DMS114 treated with DMSO at 0.1 percent for 48 hours (cell line): ENCODE results near the gene MMD.
"Not testable (repeated sequence)": the region's sequence is repeated elsewhere in the genome, so short reads cannot be mapped to it uniquely, and the experiment has no call there.

Source experiments
- DNase-seq: peaks from one replicate; lab custom pipeline; 2025; ENCODE audit not compliant: unreplicated experiment; lab: John Stamatoyannopoulos, UW

The MMD gene, protein sequence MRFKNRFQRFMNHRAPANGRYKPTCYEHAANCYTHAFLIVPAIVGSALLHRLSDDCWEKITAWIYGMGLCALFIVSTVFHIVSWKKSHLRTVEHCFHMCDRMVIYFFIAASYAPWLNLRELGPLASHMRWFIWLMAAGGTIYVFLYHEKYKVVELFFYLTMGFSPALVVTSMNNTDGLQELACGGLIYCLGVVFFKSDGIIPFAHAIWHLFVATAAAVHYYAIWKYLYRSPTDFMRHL

DNA sequence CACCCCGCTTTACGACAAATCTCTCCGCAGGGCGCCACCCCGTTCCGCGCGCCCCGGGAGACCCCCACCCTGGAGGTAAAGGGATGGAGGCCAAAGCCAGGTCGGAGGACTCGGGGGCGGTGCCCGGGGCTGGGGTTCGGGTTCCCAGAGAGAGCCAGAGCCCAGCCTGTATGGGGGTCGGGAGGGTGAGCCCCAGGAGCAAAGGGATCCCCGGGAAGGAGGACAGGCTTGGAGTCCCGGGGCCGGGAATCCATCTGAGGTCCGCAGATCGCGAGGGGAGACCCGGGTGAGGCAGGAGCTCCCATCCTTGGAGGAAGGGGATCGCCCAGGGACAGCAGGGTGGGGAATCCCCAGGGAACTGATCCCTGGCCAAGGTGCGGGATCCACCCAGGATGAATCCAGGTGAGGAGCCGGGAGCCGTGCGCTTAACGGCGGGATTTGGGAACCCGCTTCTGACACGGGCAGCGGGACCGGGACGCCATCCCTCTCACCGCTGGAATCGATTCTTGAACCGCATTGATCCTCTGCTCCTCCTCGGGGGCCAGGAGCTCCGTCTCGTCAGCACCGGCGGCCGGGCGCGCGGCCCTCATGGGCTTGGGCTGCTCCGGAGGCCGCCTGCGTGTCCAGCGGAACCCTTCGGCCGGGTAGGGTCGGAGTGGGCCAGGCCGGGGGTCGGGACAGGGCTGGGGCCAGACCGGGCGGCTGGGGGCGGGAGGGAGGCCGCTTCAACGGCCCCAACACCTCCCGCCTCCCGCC lies at the start of gene MMD:
TSS of gene MMD (minus strand) at position 657 of the 756 bp plus-strand sequence. CDS start at position 517, 140 bp downstream.
- no peak for DNase-seq

DNA sequence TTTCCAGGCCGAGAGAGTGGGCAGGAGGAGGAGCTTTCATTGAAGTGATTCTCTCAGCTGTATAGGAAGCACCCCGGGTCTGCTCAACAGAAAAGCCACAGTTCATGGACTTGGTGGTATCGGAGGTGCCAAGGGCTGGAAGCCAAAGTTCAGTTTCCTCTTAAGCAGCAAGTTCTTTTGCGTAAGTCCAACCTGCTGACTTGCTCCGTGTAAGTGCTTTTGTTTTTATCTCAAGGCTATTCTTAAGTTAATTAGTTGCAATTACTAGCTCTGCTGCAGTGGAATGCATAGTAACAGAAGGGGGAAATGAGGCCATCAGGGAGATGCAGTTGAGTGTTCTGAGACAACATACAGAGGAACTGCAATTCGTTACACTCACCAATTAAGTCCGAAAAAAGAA lies 45.0 kb upstream of the MMD start:
- no peak for DNase-seq

DNA sequence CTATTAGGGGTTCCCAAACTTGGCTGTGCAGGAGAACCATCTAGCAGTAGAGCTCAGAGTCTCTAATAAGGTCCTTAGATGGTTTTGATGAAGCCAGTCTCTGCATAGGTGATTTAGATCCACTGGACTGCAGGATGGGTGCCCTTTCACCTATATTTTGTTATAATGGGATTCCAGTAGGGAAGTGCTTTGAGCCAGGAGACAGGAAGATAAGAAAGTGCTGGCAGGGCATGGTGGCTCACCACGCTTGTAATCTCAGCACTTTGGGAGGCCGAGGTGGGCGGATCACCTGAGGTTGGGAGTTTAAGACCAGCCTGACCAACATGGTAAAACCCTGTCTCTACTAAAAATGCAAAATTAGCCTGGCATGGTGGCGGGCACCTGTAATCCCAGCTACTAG lies 44.1 kb upstream of the MMD start:
- not testable (repeated sequence) for DNase-seq

DNA sequence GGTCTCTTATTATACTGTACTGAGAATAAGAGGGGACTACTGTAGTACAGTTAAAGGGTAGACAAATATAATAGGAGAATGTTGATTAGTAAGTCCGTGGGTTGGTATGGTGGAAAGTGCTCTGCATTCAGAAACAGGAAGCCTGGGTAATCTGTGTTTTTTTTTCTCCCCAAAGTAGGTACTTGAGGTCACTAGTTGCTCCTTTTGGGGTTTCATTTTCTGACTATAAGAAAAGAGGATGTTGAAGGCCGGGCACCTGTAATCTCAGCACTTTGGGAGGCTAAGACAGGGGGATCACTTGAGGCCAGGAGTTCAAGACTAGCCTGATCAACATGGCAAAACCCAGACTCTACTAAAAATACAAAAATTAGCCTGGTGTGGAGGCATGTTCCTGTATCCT lies 42.0 kb upstream of the MMD start:
- no peak for DNase-seq

DNA sequence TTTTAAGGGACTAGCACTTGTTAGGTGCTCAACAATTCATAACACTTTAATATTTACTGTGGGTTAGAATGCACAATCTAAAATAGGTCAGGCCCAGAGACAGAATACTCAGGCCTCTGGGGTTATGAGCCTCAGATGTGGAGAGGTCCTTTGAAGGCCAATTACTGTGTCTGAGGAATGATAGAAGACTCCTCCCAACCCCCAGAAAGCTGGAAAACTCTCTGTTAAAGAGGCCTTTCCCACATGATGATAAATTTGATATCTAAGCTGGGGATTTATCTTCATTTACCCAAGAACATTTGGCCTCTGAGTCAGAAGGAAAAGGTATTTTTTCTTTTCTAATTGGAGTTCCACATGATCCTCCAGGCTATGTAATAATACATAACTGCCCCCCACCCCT lies 41.1 kb upstream of the MMD start:
- no peak for DNase-seq

DNA sequence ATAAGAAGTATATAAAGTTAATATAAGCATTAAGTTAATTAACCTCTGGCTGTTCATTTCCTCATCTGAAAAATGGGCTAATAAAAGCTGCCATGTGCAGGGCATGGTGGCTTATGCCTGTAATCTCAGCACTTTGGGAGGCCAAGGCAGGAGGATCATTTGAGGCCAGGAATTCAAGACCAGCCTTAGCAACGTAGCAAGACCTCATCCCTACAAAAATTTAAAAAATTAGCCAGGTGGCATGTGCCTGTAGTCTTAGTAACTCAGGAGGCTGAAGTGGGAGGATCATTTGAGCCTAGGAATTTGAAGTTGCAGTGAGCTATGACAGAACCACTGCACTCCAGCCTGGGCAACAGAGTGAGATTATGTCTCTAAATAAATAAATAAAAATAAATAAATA lies 40.6 kb upstream of the MMD start:
- DNase-seq, result no peak

DNA sequence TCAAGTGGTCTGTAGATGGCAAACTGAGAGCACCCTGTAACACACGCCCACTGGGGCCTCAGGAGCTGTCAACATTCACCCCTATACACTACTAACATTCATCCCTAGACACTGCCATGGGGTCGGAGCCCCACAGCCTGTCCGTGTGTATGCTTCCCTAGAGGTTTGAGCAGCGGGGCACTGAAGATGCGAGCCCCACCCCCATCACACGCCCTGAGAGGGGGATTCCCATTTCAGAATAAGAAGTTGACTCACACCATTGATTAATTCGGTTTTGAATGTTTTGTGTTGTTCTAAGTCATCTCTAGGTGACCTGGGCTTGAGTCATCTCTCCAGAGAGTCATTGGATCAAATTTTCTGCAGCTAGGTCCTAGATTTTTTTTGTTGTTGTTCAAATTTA lies 37.3 kb upstream of the MMD start:
- DNase-seq, result no peak

DNA sequence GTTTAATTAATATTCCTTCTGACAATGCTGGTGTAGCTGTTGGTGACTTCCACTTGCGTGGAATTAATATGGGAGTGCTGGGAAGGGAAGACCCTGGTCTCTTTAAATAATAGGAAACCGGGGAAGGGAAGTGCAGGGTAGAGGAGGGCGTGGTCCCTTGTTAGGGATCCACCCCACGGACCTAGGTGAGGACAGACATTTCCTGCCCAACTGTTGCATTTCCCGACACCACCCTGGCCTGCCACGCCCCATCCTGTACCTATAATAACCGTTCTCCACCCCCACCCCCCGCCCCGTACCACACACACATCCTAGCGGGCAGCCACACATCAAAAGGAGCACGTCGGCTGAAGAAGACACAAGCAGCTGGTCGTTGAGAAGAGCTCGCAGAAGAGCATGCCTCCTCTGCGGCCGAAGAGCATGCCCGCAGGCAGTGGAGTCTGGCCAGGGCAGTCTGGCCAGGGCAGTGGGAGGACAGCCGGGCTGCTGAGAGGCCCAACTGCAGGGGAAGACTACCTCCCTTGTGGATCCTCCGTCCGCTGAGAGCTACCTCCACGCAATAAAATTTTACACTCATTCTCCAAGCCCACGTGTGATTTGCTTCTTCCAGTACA lies 36.8 kb upstream of the MMD start:
- no peak for DNase-seq

DNA sequence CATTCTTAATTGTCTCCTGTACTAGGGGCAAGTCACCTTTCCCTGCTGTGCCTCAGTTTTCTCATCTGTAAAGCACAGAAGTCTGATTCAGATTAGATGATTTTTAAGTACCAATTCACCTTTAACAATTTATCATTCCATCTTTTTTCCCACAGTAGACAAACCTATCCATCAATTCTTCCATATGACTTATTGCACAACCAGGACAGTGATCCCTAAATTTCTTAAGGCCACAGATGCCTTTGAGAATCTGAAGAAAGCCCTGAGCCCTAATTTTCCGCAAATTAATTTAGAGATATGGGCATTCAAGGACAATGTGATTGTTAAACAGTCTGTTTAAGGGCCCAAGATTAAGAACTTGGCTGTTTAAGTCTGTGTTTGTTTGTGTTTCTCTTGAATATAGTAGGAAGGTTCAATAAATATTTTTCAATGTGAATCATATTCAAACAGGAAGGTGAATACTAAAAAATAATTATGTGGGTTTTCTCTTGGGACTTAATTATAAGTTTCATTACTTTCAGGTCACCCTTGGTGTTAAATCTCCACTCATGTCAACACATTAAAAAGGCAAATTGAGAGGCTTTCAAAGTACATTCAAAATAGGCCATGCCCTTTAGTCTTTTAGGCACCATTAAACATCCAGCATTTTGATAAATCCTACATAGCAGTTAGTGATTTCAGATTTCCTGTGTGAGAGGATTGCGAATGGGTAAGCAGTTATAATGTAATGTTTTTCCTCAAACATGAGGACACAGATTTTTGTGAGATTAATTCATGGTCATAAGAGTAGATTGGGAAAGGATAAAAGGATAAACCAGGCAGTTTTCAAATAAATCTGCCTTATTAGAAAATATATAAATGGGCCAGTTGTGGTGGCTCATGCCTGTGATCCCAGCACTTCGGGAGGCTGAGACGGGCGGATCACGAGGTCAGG lies 34.9 kb upstream of the MMD start:
- no peak for DNase-seq

DNA sequence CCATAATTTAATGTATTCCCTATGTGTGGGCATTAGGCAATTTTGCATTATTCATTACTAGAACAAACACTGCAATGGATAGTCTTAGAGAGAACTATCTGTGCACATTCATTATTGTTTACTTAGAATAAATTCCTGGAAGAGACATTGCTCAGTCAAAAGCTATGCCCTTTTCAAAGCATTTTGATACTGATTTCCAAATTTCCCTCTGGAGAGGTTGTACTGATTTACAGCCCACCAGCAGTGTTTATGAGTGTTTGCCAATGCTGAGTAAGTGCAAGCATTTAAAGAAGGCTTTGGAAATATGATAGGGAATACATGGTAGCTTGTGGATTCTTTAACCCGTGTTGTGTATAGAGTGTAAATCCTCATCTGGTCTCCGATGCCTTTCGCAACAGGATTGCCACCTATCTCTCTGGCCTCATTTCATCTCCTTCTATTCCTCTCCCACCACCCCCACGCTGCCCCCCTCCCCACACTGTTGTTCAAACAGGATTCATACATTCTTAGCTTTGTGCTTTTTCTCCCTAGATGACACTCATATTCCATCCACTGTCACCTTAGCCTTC lies 33.4 kb upstream of the MMD start:
- no peak for DNase-seq

DNA sequence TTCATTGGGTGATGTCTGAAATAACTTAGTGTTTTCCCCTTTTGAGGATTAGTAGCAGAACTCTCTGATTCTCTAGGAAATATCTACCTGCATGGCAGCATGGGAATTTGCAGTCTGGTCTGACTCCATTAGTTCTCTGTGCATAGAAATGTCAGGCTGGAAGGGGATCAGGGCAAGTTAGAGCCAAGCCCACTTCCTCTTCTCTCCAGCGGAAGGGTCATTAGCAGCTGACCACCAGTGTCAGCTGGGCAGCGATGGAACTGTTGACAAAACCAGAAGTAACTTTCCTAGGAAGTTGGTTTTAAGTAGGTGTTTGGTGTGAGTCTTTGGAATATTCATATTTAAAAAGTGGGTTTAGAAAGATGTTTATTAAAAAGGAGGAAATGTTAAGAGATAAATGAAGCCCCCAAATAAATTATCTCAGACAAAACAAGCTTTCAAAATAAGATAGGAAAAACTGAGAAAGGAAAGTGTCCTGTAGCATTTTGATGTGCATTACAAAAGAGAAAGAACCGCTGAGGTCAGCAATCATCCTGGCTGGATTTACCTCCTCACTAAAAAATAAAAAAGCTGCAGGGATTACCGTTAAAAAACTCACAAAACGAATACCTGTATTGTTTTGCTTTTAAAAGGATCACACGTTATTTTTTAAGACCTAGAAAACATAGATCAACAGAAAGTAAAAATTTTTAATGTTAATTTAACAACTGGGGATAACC lies 32.4 kb upstream of the MMD start:
- DNase-seq, result no peak

DNA sequence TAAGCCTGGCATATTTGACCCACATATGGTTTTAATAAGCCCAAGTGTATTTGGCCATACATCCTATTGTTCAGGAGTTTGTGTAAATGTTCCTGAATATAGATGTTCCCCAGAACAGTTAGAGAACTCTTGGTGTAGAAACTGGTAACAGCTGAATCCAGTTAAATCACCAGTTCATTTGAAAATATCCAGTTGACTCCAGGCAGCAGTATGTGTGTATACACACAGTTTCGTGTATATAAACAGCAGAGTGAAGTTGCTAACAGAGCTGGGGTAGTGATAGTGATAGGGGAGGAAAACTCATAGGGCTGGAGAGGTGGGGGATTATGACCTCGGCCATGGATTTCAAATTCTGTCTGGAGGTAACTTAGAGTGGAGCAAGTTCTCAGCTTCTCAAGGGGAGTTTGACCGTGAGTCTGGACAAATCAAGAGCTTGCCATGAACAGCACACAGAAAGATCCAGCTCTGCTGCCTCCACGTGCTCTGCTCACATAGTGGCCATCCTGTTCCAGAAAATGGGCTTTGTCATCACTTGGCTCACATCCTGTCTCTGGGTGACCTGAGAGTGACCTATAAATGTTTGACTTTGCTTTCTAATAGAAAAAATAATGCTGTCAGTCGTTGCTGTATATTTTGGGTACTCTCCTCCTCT lies 30.6 kb upstream of the MMD start:
- no peak for DNase-seq

DNA sequence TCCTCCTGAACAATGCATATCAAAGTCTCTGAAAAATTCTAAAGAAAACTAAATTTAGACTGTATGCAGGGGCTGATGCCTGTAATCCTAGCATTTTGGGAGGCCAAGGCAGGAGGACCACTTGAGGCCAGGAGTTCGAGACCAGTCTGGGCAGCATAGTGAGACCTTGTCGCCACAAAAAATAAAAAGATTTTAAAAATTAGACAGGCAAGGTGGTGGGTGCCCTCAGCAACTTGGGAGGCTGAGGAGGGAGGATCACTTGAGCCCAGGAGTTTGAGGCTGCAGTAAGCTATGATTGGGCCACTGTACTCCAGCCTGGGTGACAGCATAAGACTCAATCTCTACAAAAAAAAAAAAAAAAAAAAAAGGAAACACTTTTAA lies 30.1 kb upstream of the MMD start:
- no peak for DNase-seq

DNA sequence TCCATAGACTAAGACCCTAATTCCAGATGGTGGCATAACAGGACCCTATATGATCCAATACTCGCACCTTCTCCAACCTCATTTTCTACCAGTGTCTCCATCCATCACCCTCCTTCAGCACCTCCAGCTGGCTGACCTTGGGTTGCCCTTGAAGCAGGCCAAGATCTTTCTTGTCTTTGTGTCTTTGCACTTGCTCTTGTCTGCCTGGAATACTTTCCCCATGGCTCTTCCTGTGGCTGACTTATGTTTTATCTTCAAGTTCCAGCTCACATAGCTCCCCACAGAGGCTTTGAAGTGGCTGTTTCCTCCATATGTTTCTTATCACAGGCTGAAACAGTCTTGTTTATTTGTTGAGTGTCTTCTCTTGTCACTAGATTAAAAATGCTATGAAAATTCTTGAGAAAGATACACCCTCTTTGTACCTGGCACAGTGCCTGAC lies 29.6 kb upstream of the MMD start:
- DNase-seq, result no peak

DNA sequence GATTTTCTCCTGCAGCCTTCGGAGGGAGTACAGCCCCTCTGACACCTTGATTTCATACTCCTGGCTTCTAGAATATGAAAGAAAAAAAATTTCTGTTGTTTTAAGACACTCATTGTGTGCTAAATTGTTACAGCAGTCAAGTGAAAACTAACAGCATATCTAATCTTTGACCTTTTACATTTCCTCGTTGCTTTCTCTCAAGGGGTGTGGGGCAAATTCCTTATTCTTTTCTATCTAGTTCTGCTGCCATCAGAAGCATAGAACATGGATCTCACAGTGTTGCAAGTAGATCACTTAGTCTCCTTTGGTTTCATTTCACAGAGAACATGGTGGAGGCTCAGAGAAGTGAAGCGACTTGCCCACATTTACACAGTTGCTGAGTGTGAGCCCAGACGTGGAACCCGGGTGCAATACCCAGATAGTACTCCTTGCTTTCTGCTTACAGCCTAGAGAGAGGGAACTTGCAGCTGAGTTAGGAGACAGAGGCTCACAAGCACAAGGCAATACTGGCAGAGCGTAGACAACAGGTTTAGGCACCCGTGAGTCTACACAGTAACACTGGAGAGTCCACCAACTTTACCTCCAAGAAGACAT lies 28.7 kb upstream of the MMD start:
- DNase-seq, result no peak

DNA sequence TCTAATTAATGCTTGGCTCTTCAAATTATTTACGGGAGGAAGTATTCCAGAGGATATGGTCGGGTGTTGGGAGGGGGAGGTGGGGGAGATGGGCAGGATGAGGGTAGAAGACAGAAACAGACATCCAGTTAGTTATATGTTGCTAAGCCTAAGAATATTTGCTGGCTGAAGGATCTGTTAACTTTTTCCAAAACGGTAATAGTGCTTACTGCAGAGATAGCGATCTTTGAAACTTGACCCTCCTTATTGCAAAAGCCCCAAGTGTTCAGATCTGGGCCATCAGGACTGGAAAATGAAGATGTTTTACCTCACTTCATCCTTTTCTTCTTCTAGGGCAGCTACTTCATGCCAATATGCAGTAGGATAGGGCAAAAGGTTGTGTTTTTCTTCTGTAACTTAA lies 27.0 kb upstream of the MMD start:
- DNase-seq, result no peak

DNA sequence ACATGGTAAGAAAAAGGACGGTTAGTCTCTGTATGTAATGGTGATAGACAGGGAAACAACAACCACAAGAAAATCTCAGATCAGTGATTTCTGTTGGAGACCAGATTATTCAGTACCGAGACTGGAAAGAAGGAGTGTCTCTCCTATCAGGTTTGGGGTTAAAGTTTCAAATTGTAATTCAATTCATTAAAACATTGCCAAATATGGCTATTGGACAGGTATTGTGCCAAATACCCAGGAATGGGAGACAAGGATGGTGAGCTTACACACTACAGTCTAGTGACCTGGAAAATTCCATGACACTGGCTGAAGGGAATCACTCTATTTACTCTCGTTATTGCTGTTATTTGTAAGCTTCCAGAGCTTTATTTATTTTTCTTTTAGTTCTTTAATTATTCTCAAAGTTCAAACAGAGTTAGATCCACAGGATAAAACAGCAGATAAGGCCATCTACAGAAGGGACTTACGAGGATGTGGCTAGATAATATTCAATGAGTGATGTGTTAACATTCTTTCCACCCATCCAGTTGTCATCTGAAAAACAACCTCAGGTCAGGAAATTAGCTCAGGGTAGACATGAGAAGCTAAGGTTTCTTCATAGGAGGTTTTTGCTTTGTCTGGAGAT lies 25.1 kb upstream of the MMD start:
- no peak for DNase-seq

DNA sequence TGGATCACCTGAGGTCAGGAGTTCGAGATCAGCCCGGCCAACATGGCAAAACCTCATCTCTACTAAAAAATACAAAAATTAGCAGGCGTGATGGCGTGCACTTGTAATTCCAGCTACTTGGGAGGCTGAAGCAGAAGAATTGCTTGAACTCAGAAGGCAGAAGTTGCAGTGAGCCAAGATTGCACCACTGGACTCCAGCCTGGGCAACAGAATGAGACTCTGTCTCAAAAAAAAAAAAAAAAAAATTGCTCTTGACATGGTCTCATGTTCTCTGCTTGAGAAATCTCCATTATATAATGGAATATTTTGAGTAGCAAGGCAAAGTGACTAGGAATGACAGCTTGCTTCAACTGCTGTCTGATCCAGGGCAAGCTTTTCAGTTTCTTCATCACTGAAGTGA lies 24.4 kb upstream of the MMD start:
- not testable (repeated sequence) for DNase-seq
